ENCODE measurements around the gene XPO6.

Gene XPO6

GRCh38 chr16:28059841-28060575 is 151.8 kb downstream of the XPO6 start:
- no peak for DNase-seq

GRCh38 chr16:28058839-28059589 is 152.8 kb downstream of the XPO6 start:
- DNase-seq, result no peak

- no peak for DNase-seq
These were observed 153.8 kb downstream of the XPO6 start for GRCh38 chr16:28057949-28058348.

GRCh38 chr16:28053461-28053860 is 158.3 kb downstream of the XPO6 start:
- no peak for DNase-seq

GRCh38 chr16:28052274-28053128 is 159.3 kb downstream of the XPO6 start:
- DNase-seq, result no peak

- no peak for DNase-seq
These were observed 160.3 kb downstream of the XPO6 start for GRCh38 chr16:28051486-28051885.
